Effector memory CD4-positive, alpha-beta T cell (primary cell): ENCODE measurements around the gene SORCS2.

ENCODE experiments used
- DNase-seq, 3 donors: peaks; one replicate each; pipeline ENCODE4 v3.0.0-alpha.2; 2020
- H3K27ac ChIP-seq: 2 replicates; pipeline ENCODE4 v1.7.0; 2013; ENCODE audit warnings: mild to moderate bottlenecking, low read length, moderate library complexity; ENCODE audit not compliant: insufficient read depth, poor library complexity, severe bottlenecking
- H3K27me3 ChIP-seq: replicated peaks from 2 replicates; pipeline ENCODE4 v1.7.0; 2013; ENCODE audit warnings: mild to moderate bottlenecking, low read length; ENCODE audit not compliant: insufficient read depth, control insufficient read depth, poor library complexity, severe bottlenecking
- H3K36me3 ChIP-seq: 2 replicates; pipeline ENCODE4 v1.7.0; 2013; ENCODE audit warnings: mild to moderate bottlenecking, low read length, moderate library complexity; ENCODE audit not compliant: control insufficient read depth, insufficient read depth
- H3K4me1 ChIP-seq: 2 replicates; pipeline ENCODE4 v1.7.0; 2013; ENCODE audit warnings: low read length, mild to moderate bottlenecking; ENCODE audit not compliant: control insufficient read depth, insufficient read depth, poor library complexity, severe bottlenecking
- H3K4me3 ChIP-seq: 2 replicates; pipeline ENCODE4 v1.7.0; 2013; ENCODE audit warnings: low read length, low read depth, mild to moderate bottlenecking; ENCODE audit not compliant: insufficient read depth, poor library complexity, severe bottlenecking
- H3K9me3 ChIP-seq: 2 replicates; pipeline ENCODE4 v1.7.0; 2013; ENCODE audit warnings: mild to moderate bottlenecking, low read length, moderate library complexity; ENCODE audit not compliant: control insufficient read depth

Gene SORCS2

DNA sequence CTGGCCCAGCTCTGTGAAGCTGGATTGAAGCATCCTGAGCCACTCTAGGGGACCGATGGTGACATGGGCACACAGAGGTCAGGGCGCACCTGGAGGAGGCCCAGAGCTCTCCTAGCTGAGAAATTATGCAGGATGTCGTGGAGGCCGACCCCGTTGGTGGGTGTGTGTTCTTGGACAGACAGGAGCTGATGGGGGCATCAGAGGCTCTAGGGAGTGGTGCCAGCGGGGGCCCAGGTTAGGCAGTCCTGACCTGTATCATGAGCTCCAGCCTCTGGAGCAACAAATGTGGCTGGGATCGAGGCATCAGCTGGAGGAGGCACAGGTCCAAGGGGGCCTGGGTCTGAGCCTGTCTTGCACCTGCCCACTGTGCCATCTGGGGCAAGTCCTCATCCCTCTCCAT lies 367.0 kb downstream of the SORCS2 start:
- H3K4me1 ChIP-seq = no peaks in the 10 kb centered on the region
- no peaks in the 10 kb centered on the region for H3K27me3 ChIP-seq
- DNase-seq = no peak
- H3K27ac ChIP-seq = no peak overlapping the region
- no peak overlapping the region for H3K4me3 ChIP-seq
- H3K36me3 ChIP-seq = no peaks in the 10 kb centered on the region
- H3K9me3 ChIP-seq = no peaks in the 10 kb centered on the region

DNA sequence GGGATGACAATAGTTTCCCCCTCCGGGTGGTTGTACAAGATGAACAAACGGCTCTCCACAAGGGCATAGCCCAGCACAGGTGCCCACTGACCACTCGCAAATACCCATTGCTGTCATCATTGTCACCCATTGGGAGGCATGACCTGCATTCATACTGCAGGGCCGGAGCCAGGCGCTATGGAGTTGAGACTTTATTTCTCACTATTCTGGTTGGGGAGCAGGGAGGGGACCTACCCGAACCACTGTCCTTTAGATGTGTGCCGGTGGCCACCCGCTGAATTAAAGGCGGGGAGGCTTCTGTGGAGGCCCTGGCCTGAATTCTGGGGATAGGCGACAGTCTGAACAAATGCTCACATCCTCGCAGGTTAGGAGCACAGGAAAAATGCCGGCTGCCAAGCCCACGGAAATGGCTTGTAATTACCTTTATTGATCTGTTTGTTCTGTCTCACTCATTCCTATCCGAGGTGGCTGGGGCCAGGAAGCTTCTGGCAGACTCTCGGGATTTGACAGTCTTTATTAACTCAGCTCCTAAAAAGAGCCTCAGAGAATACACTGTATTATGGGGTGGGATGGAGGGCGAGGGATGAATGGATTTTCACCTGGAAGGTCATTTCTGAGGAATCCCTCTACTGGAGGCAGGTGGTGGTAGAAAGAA lies 367.5 kb downstream of the SORCS2 start:
- no peak for DNase-seq
- no peaks in the 10 kb centered on the region for H3K36me3 ChIP-seq
- H3K27me3 ChIP-seq = no peaks in the 10 kb centered on the region
- H3K4me3 ChIP-seq = no peak overlapping the region
- no peaks in the 10 kb centered on the region for H3K4me1 ChIP-seq
- no peaks in the 10 kb centered on the region for H3K9me3 ChIP-seq
- H3K27ac ChIP-seq = no peak overlapping the region

DNA sequence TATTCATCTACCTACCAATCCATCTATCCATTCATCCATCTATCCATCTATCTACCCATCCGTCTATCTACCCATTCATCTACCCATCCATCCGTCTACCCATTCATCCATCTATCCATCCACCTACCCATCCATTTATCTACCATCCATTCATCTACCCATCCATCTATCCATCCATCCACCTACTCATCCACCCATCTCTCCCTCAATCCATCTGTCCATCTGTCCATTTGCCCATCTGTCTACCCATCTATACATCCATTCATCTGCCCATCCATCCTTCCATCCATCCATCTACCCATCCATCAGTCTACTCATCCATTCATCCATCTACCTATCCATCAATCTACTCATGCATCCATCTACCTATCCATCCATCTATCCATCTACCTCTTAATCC lies 369.2 kb downstream of the SORCS2 start:
- no peak overlapping the region for H3K4me3 ChIP-seq
- no peak overlapping the region for H3K27ac ChIP-seq
- H3K27me3 ChIP-seq = no peaks in the 10 kb centered on the region
- no peaks in the 10 kb centered on the region for H3K9me3 ChIP-seq
- no peaks in the 10 kb centered on the region for H3K36me3 ChIP-seq
- no peaks in the 10 kb centered on the region for H3K4me1 ChIP-seq
- no peak for DNase-seq

DNA sequence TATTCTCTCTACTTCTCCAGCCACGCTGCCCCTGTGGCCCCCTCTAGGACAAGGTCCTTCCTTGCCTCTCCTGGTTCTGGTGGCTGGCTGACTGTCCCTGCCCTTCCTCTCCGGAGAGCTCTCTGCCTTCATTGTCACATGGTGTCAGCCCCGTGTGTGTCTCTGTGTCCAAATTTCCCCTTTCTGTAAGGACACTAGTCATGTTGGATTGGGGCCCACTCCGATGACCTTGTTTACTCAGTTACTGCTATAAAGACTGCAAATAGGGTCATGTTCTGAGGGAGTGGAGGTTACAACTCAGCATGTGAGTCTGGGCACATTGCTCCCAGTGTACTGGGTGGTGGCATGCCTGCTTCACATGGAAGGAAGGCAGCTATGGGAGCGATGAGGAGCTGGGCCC lies 371.9 kb downstream of the SORCS2 start:
- H3K4me3 ChIP-seq = no peak overlapping the region
- no peaks in the 10 kb centered on the region for H3K4me1 ChIP-seq
- H3K36me3 ChIP-seq = no peaks in the 10 kb centered on the region
- H3K27ac ChIP-seq = no peak overlapping the region
- no peak for DNase-seq
- H3K27me3 ChIP-seq = no peaks in the 10 kb centered on the region
- no peaks in the 10 kb centered on the region for H3K9me3 ChIP-seq

- no peaks in the 10 kb centered on the region for H3K9me3 ChIP-seq
- DNase-seq = no peak
- H3K4me1 ChIP-seq = no peaks in the 10 kb centered on the region
- no peaks in the 10 kb centered on the region for H3K27me3 ChIP-seq
- no peak overlapping the region for H3K27ac ChIP-seq
- no peaks in the 10 kb centered on the region for H3K36me3 ChIP-seq
- no peak overlapping the region for H3K4me3 ChIP-seq
These were observed 373.1 kb downstream of the SORCS2 start for GRCh38 chr4:7565483-7565882.

GRCh38 chr4:7569810-7570783 lies 377.8 kb downstream of the SORCS2 start:
- Histone ChIP-seq H3K27ac (no peak overlapping the region), H3K27me3 (no peaks in the 10 kb centered on the region), H3K36me3 (no peaks in the 10 kb centered on the region), H3K4me3 (no peak overlapping the region), H3K4me1 (no peaks in the 10 kb centered on the region), H3K9me3 (no peaks in the 10 kb centered on the region)
- no peak for DNase-seq

- Histone ChIP-seq H3K27me3 (no peaks in the 10 kb centered on the region), H3K36me3 (no peaks in the 10 kb centered on the region), H3K4me1 (no peaks in the 10 kb centered on the region), H3K9me3 (no peaks in the 10 kb centered on the region), H3K4me3 (no peak overlapping the region), H3K27ac (no peak overlapping the region)
- DNase-seq = no peak
These were observed 378.7 kb downstream of the SORCS2 start for GRCh38 chr4:7571001-7571400.

GRCh38 chr4:7571701-7572100 lies 379.4 kb downstream of the SORCS2 start:
- DNase-seq = no peak
- H3K4me1 ChIP-seq = no peaks in the 10 kb centered on the region
- H3K4me3 ChIP-seq = no peak overlapping the region
- peaks cover 5% of the 10 kb centered on the region for H3K9me3 ChIP-seq
- H3K27ac ChIP-seq = no peak overlapping the region
- H3K27me3 ChIP-seq = no peaks in the 10 kb centered on the region
- H3K36me3 ChIP-seq = no peaks in the 10 kb centered on the region

DNA sequence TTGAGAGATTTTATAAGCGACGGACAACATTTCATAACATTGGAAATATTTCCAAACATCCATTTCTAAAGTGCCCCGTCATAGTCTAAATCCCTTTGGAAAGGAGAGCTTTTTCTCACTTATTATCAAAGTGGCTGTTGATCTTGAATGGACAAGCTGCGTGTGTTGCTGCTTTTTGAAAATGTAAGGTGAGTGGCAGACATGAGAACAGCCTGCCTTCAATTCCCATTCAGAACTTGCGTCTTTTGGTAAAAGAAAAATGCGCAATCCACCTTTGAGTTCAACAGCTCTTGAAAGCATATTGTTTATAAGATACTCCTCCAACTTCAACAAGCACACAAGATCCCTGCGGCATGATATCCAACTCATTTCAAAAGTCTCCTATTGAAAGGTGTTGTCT lies 380.6 kb downstream of the SORCS2 start:
- H3K4me1 ChIP-seq = no peaks in the 10 kb centered on the region
- no peak for DNase-seq
- no peaks in the 10 kb centered on the region for H3K36me3 ChIP-seq
- no peaks in the 10 kb centered on the region for H3K27me3 ChIP-seq
- no peak overlapping the region for H3K27ac ChIP-seq
- peaks cover 13% of the 10 kb centered on the region for H3K9me3 ChIP-seq
- no peak overlapping the region for H3K4me3 ChIP-seq

DNA sequence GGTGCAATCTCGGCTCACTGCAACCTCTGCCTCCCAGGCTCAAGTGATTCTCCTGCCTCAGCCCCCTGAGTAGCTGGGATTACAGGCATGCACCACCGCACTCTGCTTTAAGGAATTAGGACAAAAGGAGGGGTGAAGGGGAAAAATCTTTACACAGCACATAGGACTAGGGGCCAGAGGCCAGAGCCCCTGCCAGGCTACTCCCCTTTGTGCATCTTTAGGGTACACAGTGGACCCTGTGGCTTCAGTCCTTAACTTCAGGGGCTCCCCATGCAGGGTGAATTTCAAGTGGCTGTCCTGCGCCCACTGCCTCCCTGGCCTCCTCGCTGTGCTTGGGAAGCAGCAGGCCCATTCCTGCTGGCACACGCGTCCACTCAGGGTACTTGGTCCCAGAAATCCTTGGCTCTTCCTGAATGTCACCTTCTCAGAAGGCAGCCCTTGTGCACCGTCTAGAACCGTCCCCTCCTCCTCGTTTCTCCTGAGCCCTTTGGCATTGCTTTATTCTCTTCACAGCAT lies 381.3 kb downstream of the SORCS2 start:
- no peak overlapping the region for H3K27ac ChIP-seq
- H3K4me3 ChIP-seq = no peak overlapping the region
- H3K36me3 ChIP-seq = no peaks in the 10 kb centered on the region
- no peak for DNase-seq
- H3K9me3 ChIP-seq = peaks cover 14% of the 10 kb centered on the region
- H3K27me3 ChIP-seq = no peaks in the 10 kb centered on the region
- H3K4me1 ChIP-seq = no peaks in the 10 kb centered on the region
